ENCODE results near the gene IARS1.

IARS1 gene

DNA sequence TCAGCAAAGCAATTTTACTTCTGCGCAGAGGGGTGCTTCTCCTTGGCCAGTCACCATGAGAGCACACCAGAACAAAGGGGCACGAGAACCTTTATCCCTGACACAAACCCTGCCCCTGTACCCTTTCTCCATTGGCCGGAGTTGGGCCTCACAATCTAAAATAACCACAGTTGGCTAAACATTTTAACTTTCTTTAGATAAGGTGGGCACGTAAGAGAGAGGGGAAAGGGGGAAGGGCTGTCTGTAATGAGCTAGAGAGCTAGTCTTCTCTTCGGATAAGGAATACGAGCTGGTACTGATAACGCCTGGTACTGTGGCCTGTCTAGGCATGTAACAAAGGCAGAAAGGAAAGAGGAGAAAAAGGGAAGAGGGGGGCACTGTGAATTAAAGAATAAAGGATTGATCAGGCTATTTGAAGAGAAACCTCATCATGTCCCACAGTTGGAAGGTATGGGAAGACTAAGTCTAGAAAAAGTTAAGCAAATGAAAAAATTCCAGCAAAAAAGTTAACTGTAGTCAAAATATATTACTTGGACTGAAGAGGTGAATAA, 1.8 kb upstream of the IARS1 start:
- DNase-seq: no peak

- no peak for DNase-seq
Observed at GRCh38 chr9:92294297-92294676, 790 bp upstream of the IARS1 start.

DNA sequence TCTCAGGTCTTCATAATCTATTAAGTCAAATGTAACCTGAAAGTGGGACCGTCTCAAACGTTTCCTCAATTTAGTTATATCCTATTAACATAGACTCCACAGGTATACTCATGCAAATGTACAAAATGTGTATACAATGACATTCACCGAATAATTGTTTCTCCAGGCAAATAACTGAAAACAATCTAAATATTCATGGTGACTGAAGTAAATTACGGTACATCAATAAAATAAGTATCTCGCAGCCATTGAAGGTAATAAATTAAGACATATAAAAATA, 482 bp downstream of the IARS1 start:
- DNase-seq: no peak

DNA sequence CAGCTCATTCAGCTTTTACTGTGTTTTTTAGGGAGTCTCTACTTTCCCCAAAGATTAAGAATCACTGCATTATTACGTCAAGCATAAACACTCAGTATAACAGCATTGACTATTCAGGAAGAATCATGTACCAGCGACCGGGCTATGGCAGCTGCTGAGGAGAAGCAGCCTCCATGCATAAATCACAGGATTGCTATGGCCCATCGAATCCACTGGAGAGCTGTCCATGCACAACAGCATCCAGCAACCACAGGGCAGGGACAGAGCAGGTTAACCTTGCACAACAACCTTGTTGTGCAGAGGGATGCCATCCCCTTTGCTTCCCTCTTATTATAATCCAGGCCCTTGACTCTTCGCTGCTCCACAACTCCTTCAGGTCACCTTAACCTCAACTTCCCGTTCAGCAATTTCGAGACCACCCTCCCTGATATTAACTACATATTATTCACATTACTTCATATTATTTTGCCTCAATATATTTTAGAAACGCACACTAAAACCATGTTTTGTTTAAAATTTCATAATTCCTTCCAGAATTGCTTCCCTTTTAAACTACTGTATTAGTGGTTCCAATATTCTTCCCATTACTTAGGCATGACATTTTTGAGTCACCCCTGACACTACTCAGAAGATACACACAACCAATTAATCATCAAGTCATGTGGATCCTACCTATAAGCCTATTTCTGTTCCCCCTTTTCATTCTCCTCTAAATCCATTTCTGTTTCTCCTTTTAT, 991 bp downstream of the IARS1 start:
- no peak for DNase-seq

- DNase-seq: no peak
Observed at GRCh38 chr9:92291577-92291976, 1.9 kb downstream of the IARS1 start.

GRCh38 chr9:92290785-92291429, 2.6 kb downstream of the IARS1 start:
- no peak for DNase-seq

DNA sequence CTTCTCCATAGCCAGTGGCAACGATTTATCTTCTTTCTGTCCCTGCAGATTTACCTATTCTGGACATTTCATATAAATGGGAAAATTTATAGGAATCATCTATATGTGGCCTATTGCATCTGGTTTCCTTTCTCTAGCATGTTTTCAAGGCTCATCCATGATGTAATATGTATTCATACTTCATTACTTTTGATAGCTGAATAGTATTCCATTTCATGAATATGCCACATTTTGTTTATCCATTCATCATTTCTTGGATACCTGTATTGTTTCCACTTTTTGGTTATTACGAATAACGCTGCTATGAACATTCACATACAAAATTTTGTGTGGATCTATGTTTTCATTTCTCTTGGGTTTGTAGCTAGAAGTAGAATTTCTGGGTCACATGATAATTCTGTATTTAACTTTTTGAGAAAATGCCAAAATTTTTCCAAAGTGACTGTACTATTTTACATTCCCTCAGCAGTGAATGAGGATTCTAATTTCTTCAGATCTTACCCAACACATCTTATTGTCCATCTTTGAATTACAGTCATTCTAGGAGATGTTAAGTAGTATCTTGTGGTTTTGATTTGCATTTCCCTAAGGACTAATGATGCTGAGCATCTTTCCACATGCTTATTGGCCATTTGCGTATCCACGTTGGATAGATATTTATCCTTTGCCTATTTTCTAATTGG, 3.6 kb downstream of the IARS1 start:
- no peak for DNase-seq

GRCh38 chr9:92279302-92279701, 14.2 kb downstream of the IARS1 start:
- no peak for DNase-seq

DNA sequence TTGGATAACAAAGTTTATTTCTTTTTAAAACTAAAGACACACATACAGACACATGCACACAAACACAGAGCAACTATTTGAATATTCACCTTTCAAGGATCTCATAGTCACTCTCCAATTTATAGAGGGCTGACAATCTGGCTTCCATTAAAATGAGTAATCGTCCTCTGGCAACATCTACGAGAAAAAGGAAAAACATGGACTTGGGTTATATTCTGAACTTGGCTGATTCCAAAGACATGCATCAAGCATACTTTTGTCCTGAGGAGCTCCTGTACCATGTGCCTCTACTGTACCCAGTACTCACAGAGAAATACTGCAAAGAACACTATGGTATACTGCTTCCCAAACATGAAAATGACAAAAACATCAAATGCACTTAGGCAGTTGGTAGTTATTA, 15.4 kb downstream of the IARS1 start:
- no peak for DNase-seq

DNA sequence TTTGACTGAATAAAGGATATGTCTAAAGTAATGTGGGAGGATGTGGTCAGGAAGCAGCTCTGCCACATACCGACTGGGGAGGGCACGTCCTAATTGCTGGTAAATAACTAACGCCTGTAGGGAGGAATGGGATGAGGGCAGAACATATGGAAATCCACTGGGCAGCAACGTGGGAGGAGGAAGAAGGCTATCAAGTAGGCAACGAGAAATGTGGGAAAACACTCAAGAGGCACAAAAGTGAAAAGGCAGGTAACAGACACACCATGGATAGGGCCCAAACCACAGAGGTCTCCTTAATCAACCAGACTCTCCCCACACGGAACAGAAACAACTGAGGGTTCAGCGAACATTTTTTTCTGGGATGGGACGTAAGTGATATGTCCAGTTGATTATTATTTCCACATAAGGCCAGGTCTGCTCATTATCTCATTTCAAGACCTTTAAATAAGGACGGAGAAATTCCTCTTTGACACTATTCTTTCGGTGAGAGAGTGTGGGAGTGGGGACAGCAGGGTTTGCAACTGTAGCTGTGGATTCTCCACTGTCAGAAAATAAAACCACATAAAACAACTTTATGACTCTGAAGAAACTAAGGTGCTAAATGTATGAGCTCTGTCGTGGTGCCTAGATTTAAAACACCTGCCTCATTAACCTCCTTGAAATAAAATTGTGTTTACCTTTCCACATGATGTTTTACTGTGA, 17.0 kb downstream of the IARS1 start:
- no peak for DNase-seq

DNA sequence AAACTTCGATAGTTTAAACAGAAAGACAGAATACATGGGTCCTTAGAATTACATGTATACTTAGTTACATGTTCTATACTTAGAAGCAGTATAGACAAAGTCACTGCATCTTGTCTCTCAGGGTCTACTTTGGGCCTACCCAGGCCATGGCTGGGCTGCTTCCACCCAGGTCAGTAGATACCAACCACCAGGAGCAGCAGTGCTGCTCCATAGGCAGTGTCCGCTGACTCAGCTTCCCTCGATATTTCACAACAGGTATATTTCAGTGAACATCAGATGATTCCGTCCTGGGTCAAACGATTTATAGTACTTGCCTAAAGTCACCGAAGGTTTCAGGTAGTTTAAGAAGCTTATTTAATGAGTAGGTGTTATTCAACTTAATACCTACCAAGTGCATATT, 18.0 kb downstream of the IARS1 start:
- DNase-seq: no peak

DNA sequence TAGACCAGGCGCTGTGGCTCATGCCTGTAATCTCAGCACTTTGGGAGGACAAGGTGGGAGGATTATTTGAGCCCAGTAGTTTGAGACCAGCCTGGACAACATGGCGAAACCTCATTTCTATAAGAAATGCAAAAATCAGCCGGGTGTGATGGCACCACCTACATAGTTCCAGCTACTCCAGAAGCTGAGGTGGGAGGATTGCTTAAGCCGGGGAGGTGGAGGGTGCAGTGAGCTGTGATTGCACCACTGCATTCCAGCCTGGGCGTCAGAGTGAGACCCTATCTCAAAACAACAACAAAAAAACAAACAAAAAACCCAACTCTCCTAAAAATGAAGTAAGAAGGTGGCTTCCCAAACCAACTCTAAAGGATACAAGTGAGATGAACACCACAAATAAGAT, 23.0 kb downstream of the IARS1 start:
- no peak for DNase-seq

DNA sequence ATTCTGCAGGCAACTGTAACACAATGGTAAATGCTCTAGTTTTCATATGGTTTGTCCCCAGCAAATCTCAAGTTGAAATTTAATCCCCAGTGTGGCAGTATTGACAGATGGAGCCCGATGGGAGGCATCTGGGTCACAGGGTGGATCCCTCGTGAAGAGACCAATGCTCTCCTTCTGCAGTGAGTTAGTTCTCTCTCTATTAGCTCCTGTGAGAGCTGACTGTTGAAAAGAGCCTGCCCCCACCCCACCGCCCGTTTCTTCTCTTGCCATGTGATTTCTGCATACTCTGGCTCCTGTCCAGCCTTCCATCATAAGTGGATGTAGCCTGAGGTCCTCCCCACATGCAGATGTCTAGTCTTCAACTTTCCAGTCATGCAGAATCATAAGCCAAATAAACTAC, 27.0 kb downstream of the IARS1 start:
- DNase-seq: no peak

DNA sequence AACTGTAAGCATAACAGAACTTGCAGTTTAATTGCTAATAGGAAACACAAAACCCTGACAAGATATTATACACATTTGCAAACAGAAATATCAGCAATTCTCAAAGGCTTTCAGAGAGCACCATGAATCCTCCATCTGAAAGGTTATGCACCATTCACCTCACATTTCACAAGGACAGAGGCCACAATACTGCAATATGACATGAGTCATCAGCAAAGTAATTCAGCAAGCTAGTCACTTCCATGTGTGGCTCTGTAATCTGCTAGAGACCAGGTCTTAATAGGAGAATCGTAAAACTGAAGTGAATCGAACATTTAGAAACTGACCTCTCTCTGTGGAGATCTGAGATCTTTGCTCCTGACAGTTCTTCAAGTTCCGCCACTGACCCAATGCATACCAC, 28.3 kb downstream of the IARS1 start:
- DNase-seq: no peak

DNA sequence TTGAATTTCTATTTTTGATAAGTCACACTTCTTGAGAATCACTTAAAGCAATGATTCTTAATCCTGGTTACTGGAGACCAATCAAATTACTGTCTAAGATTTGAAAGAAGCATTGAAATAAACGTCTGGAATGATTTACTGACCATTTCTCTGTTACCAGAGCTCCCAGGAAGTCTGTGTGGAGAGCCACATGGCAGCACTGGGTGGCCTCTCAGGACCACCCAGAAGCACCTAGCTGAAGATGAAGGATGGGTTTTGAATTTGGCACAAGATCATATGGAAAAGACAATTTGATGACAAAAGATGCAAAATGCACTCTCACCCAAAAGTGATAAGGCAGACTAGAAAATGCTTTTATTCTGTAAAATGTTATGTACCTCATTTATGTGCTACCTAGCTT, 30.4 kb downstream of the IARS1 start:
- no peak for DNase-seq

DNA sequence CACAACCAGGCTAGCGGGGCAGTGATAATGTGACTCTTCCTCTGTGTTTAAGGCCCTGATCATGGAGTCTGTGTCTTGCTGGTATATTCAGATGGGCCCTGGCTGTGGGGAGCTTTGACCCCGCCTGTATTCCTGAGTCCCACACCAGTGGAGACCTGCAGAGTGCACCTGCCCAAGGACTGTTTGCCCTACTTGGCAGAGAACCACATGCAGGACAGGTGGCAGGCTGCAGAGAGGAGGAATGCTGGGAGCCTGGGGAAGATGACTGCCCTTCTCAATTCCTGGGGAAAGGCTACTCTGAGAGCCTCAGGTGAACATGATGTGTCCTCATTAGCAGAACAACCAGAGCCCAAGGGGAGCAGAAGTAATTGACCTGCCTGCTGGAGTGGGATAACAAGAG, 36.2 kb downstream of the IARS1 start:
- DNase-seq: no peak

- no peak for DNase-seq
Observed at GRCh38 chr9:92254381-92255337, 38.8 kb downstream of the IARS1 start.

- no peak for DNase-seq
Observed at GRCh38 chr9:92253656-92254055, 39.8 kb downstream of the IARS1 start.

DNA sequence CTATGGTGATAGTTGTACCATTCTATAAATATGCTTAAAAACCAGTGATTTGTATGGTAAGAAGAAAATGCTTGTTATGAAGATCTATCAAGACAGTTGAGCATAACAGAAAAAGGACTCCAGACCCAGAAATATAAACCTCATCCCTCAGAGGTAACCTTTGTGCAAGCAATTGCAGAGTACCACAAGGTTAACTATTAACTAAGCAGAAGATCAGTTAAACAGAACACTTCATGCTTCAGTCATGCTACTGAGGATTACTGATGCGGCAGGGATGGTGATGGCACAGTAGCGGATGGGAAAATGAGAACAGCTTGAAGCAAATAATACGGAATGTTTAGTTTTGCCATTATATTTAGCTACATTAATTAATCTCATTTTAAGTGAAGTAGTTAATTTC, 45.5 kb downstream of the IARS1 start:
- no peak for DNase-seq

DNA sequence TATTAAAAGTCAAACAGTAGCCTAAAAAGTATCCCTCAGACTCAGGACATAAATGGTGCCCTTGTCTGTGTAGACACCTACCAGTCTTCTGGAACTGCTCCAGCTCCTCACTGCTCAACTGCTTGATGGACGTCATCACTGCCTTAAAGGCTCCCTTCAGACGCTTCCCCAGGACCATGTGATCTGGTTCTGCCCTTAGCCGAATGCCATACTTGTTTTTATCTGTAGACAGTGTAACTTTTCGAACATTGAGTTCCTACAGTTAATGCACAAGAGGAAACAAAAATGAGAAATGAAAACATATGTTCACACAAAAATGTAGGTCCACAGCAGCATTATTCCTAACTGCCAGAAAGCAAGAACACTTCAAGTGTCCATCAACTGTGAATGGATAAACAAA, 46.2 kb downstream of the IARS1 start:
- DNase-seq: no peak

- DNase-seq: no peak
Observed at GRCh38 chr9:92245005-92245797, 48.3 kb downstream of the IARS1 start.

All from NCI-H2081 treated with DMSO at 0.1 percent for 48 hours (cell line).